ENCODE data around the gene EXD1. TPM values are rescaled to one million over a fixed set of nuclear protein-coding genes. Genes with fewer than 3 reads are reported as not detected.
A peak's percentile ranks its signal among the peaks of the same experiment; 100 is the strongest.

The EXD1 gene
- total and polyA plus RNA-seq, 2 of the 13 experiments (the other 11 are each of a cell fraction or from before 2014, with no cell fraction given), result not detected

- TF ChIP-seq ZNF558 (CRISPR knock-in tag; IDR thresholded peaks at IDR 0.05; ENCODE audit: borderline replicate concordance), result no peak
- no peak for TF ChIP-seq GMEB2 (CRISPR knock-in tag; IDR thresholded peaks at IDR 0.05; ENCODE audit: low read depth)
- 0 out of 2 replicates have a peak, but pooled peaks have one; percentile 45 for TF ChIP-seq TOPORS (CRISPR knock-in tag; IDR thresholded peaks at IDR 0.05)
- TF ChIP-seq ZNF639 (CRISPR knock-in tag; conservative IDR thresholded peaks at IDR 0.05), result 0 out of 2 replicates have a peak, but pooled peaks have one; percentile 36
- peak; percentile 60 for TF ChIP-seq ZBTB33 (CRISPR knock-in tag; IDR thresholded peaks at IDR 0.05)
- peak; percentile 98 for TF ChIP-seq PITX1 (CRISPR knock-in tag; IDR thresholded peaks at IDR 0.05)
- TF ChIP-seq PHF21A (CRISPR knock-in tag; IDR thresholded peaks at IDR 0.05), result peak; percentile 93
- no peak for TF ChIP-seq MAFG (CRISPR knock-in tag; IDR thresholded peaks at IDR 0.05)
- TF ChIP-seq ZNF44 (CRISPR knock-in tag; IDR thresholded peaks at IDR 0.05), result peak; percentile 53; the same call in 1 of the 2 replicates
- TF ChIP-seq ZNF574 (CRISPR knock-in tag; IDR thresholded peaks at IDR 0.05), result peak; percentile 76
- TF ChIP-seq HOMEZ (CRISPR knock-in tag; IDR thresholded peaks at IDR 0.05; ENCODE audit: low read depth), result peak; percentile 90
- TF ChIP-seq ZMAT3 (CRISPR knock-in tag; conservative IDR thresholded peaks at IDR 0.05), result no peak
- TF ChIP-seq HOXA7 (CRISPR knock-in tag; IDR thresholded peaks at IDR 0.05), result no peak
- TF ChIP-seq SETDB1 (CRISPR knock-in tag; IDR thresholded peaks at IDR 0.05; ENCODE audit: borderline replicate concordance), result no peak
Observed at GRCh38 chr15:41259546-41260189, 29.1 kb upstream of the EXD1 start (continued).

Measured in HepG2 (cell line).